Tibial artery (tissue), 4 donors: ENCODE measurements around the gene GLRA3.

ENCODE experiments used
- DNase-seq, 2 donors: peaks; one replicate each; pipeline ENCODE4 v3.0.0-alpha.2; 2019
- H3K27ac ChIP-seq, 2 donors: fragments of 200-600 bp; sonication (generic) in 1 of 2; 1 replicate in 1 of 2; 2 replicates in 1 of 2; pipeline ENCODE4 v1.5.1; 2018 to 2019; ENCODE audit warnings: mild to moderate bottlenecking in 1 of 2
- H3K27me3 ChIP-seq, 2 donors: fragments of 200-600 bp; sonication (generic) in 1 of 2; one replicate each; pipeline versions ENCODE4 v1.5.1 to v1.6.0; 2016 to 2019
- H3K36me3 ChIP-seq, 3 donors: fragments of 200-600 bp; sonication (generic) in 2 of 3; one replicate each; pipeline ENCODE4 v1.5.1; 2016 to 2019; ENCODE audit warnings: mild to moderate bottlenecking in 2 of 3
- H3K4me1 ChIP-seq, 4 donors: fragments of 200-600 bp; sonication (generic) in 2 of 4; 1 replicate in 3 of 4; 2 replicates in 1 of 4; pipeline ENCODE4 v1.5.1; 2016 to 2019
- H3K4me3 ChIP-seq, 2 donors: fragments of 200-600 bp; sonication (generic) in 1 of 2; 1 replicate in 1 of 2; 2 replicates in 1 of 2; pipeline ENCODE4 v1.5.1; 2018 to 2019; ENCODE audit warnings: mild to moderate bottlenecking in 2 of 2
- H3K9me3 ChIP-seq, 3 donors: fragments of 200-600 bp; sonication (generic) in 1 of 3; one replicate each; pipeline ENCODE4 v1.5.1; 2016 to 2019
- CTCF ChIP-seq, 2 experiments: fragments of 200-600 bp in 1 of 2; fragments of 450-650 bp in 1 of 2; IDR thresholded peaks; one replicate each; pipeline ENCODE4 v1.5.1; 2017 to 2019; ENCODE audit warnings: antibody characterized with exemption in 2 of 2, mild to moderate bottlenecking in 1 of 2, moderate library complexity in 1 of 2
- intact Hi-C: fragments of 100-400 bp; cut with DNase I; formaldehyde crosslinking; loops from one replicate; pipeline ENCODE4 v1.15.0; 2023; ENCODE audit warnings: low total_unique reads

Gene GLRA3

GRCh38 chr4:174713181-174713580 is 115.9 kb downstream of the GLRA3 start:
- intact Hi-C loops = no loop called here
- DNase-seq = no peak

GRCh38 chr4:174709526-174709925 is 119.5 kb downstream of the GLRA3 start:
- intact Hi-C loops = no loop called here
- no peak for DNase-seq
- no peak overlapping the region for H3K4me3 ChIP-seq
- TF ChIP-seq CTCF (IDR thresholded peaks at IDR 0.05) = no peak
- no peaks in the 10 kb centered on the region for H3K9me3 ChIP-seq
- no peak overlapping the region for H3K27ac ChIP-seq
- H3K4me1 ChIP-seq = peaks cover 0 to 11% (median 0%) of the 10 kb centered on the region in 4 donors
- H3K27me3 ChIP-seq = no peaks in the 10 kb centered on the region
- H3K36me3 ChIP-seq = no peaks in the 10 kb centered on the region

More at GRCh38 chr4:174713181-174713580, 115.9 kb downstream of the GLRA3 start:
- Histone ChIP-seq H3K27me3 (no peaks in the 10 kb centered on the region), H3K4me1 (peaks cover 0 to 29% (median 0%) of the 10 kb centered on the region in 4 donors), H3K4me3 (no peak overlapping the region), H3K27ac (no peak overlapping the region), H3K9me3 (no peaks in the 10 kb centered on the region), H3K36me3 (no peaks in the 10 kb centered on the region)
- TF ChIP-seq CTCF (IDR thresholded peaks at IDR 0.05) = no peak

- DNase-seq = no peak
- Histone ChIP-seq H3K4me1 (peaks cover 0 to 11% (median 0%) of the 10 kb centered on the region in 4 donors), H3K27ac (no peak overlapping the region)
Measured at GRCh38 chr4:174708381-174708780, 120.7 kb downstream of the GLRA3 start.

GRCh38 chr4:174707902-174708301 is 121.1 kb downstream of the GLRA3 start:
- Histone ChIP-seq H3K9me3 (no peaks in the 10 kb centered on the region), H3K4me1 (peaks cover 0 to 11% (median 0%) of the 10 kb centered on the region in 4 donors), H3K4me3 (no peak overlapping the region), H3K36me3 (no peaks in the 10 kb centered on the region), H3K27ac (no peak overlapping the region), H3K27me3 (no peaks in the 10 kb centered on the region)
- intact Hi-C loops = no loop called here
- DNase-seq = no peak
- no peak for TF ChIP-seq CTCF (IDR thresholded peaks at IDR 0.05)

More at GRCh38 chr4:174708381-174708780, 120.7 kb downstream of the GLRA3 start:
- Histone ChIP-seq H3K27me3 (no peaks in the 10 kb centered on the region), H3K4me3 (no peak overlapping the region), H3K9me3 (no peaks in the 10 kb centered on the region), H3K36me3 (no peaks in the 10 kb centered on the region)
- TF ChIP-seq CTCF (IDR thresholded peaks at IDR 0.05) = no peak
- intact Hi-C loops = no loop called here

GRCh38 chr4:174707051-174707676 is 121.9 kb downstream of the GLRA3 start:
- Histone ChIP-seq H3K9me3 (no peaks in the 10 kb centered on the region), H3K4me1 (peaks cover 0 to 11% (median 0%) of the 10 kb centered on the region in 4 donors), H3K27ac (no peak overlapping the region), H3K4me3 (no peak overlapping the region), H3K27me3 (no peaks in the 10 kb centered on the region), H3K36me3 (no peaks in the 10 kb centered on the region)
- intact Hi-C loops = no loop called here
- DNase-seq = no peak
- TF ChIP-seq CTCF (IDR thresholded peaks at IDR 0.05) = no peak
